OCI-LY7 (cell line): Measurements from ENCODE around the gene VSIG8.

ENCODE experiments used
- CTCF ChIP-seq: fragments of 200-600 bp; sonication (generic); conservative IDR thresholded peaks from 2 replicates; pipeline ENCODE4 v1.5.1; 2014; ENCODE audit warnings: mild to moderate bottlenecking, antibody characterized with exemption, low read length, moderate library complexity, mixed read lengths
- EZH2phosphoT487 ChIP-seq: fragments of 200-600 bp; sonication (generic); IDR thresholded peaks from 2 replicates; pipeline ENCODE4 v1.6.1; 2018; ENCODE audit warnings: low read depth, borderline replicate concordance, mild to moderate bottlenecking, mixed run types, antibody characterized with exemption, low read length, moderate library complexity, mixed read lengths

GRCh38 chr1:159827102-159827490 is 35.4 kb downstream of the VSIG8 start:
- TF ChIP-seq CTCF (no peak), EZH2phosphoT487 (no peak)
